ENCODE measurements around the gene MDP1.

GRCh38 chr14:24185026-24185425 lies 30.8 kb downstream of the MDP1 start:
- TF ChIP-seq POLR2A (IDR thresholded peaks at IDR 0.05) (no peak), CTCF (IDR thresholded peaks at IDR 0.05 in 4 of 5, conservative IDR thresholded peaks at IDR 0.05 in 1 of 5) (no peak)

Data from gastrocnemius medialis (tissue), 4 donors.